Esophagus squamous epithelium (tissue), 4 donors: ENCODE data around the gene XRN1.

Experiments used
- POLR2A ChIP-seq, 4 donors: fragments of 450-650 bp; IDR thresholded peaks; one replicate each; pipeline ENCODE4 v1.6.1; 2017; ENCODE audit warnings: antibody characterized with exemption in 4 of 4, mild to moderate bottlenecking in 4 of 4, moderate library complexity in 3 of 4
- TF ChIP-seq, protein P1 (sequence below), 6 experiments: fragments of 450-650 bp in 4 of 6; fragments of 200-600 bp in 2 of 6; sonication (generic) in 2 of 6; IDR thresholded peaks; one replicate each; pipeline ENCODE4 v1.5.1; 2016 to 2019; ENCODE audit warnings: antibody characterized with exemption in 6 of 6, mild to moderate bottlenecking in 4 of 6, moderate library complexity in 4 of 6

DNA sequence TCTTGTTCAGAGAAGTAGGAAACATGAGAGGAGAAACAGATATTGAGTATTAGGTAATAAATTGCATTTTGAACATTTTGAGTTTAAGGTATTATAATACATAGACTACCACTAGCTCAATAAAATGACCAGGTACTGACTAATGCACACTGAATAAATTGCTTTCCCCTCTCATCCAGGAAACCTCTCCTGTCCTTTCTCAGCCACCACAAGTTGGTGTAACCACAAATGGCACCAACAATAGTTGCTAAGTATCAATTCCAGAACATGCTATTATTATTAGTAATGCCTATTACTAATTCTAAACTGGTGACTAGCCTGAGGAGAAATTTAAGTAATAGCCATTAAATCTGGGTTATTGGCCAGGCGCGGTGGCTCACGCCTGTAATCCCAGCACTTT, 47.3 kb upstream of the XRN1 start:
- TF ChIP-seq, protein P1, sequence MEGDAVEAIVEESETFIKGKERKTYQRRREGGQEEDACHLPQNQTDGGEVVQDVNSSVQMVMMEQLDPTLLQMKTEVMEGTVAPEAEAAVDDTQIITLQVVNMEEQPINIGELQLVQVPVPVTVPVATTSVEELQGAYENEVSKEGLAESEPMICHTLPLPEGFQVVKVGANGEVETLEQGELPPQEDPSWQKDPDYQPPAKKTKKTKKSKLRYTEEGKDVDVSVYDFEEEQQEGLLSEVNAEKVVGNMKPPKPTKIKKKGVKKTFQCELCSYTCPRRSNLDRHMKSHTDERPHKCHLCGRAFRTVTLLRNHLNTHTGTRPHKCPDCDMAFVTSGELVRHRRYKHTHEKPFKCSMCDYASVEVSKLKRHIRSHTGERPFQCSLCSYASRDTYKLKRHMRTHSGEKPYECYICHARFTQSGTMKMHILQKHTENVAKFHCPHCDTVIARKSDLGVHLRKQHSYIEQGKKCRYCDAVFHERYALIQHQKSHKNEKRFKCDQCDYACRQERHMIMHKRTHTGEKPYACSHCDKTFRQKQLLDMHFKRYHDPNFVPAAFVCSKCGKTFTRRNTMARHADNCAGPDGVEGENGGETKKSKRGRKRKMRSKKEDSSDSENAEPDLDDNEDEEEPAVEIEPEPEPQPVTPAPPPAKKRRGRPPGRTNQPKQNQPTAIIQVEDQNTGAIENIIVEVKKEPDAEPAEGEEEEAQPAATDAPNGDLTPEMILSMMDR (IDR thresholded peaks at IDR 0.05): no peak
- TF ChIP-seq POLR2A (IDR thresholded peaks at IDR 0.05): no peak
